PC-3 (cell line): ENCODE results near the gene TM9SF3.

Experiments
- CTCF ChIP-seq: fragments of 300-600 bp; sonication (generic); conservative IDR thresholded peaks from 2 replicates; pipeline ENCODE4 v1.5.1; 2017; ENCODE audit warnings: antibody characterized with exemption, low read depth, mild to moderate bottlenecking, low read length
- EZH2 ChIP-seq: fragments of 300-600 bp; sonication (generic); IDR thresholded peaks from one replicate; pipeline ENCODE4 v1.6.1; 2017; ENCODE audit warnings: antibody characterized with exemption, mild to moderate bottlenecking, low read length; ENCODE audit not compliant: unreplicated experiment

GRCh38 chr10:96560489-96560888, 26.3 kb downstream of the TM9SF3 start:
- TF ChIP-seq CTCF: no peak
- TF ChIP-seq EZH2: no peak
